GM21576 (cell line): ENCODE measurements around the gene COQ5.

Source experiments
- ATAC-seq: cut with Tn5 transposase; IDR thresholded peaks from one replicate; pipeline ENCODE4 v1.9.1; 2021; ENCODE audit warnings: mild to moderate bottlenecking, moderate library complexity; ENCODE audit not compliant: unreplicated experiment

COQ5 gene

GRCh38 chr12:120460157-120460556 lies 68.8 kb downstream of the COQ5 start:
- ATAC-seq = no peak

GRCh38 chr12:120457133-120457532 lies 71.8 kb downstream of the COQ5 start:
- ATAC-seq = no peak

- no peak for ATAC-seq
These were observed 73.7 kb downstream of the COQ5 start for GRCh38 chr12:120455302-120455701.

GRCh38 chr12:120453977-120454376 lies 75.0 kb downstream of the COQ5 start:
- ATAC-seq = no peak
